HepG2 (cell line): ENCODE measurements around the gene LOXL3. TPM values are rescaled to one million over a fixed set of nuclear protein-coding genes. Genes with fewer than 3 reads are reported as not detected.

Experiments
- AGO2 ChIP-seq: fragments of 200-400 bp; formaldehyde crosslinking; optimal IDR thresholded peaks from 2 replicates; pipeline ENCODE3; 2017; ENCODE audit warnings: mild to moderate bottlenecking, low read depth, low read length, moderate library complexity
- ARID4A ChIP-seq: sonication (generic); formaldehyde crosslinking; IDR thresholded peaks from 2 replicates; pipeline ENCODE4 v1.5.0; 2020; ENCODE audit warnings: mild to moderate bottlenecking, missing genetic modification reagents, borderline replicate concordance
- ATF3 ChIP-seq: sonication (generic); formaldehyde crosslinking; IDR thresholded peaks from 2 replicates; pipeline ENCODE4 v1.4.0; 2020; ENCODE audit warnings: missing genetic modification reagents
- DNMT3B ChIP-seq: conservative IDR thresholded peaks from 2 replicates; pipeline ENCODE4 v1.6.1; 2016; ENCODE audit warnings: missing biosample characterization, control low read depth
- HNRNPH1 ChIP-seq: fragments of 200-400 bp; formaldehyde crosslinking; optimal IDR thresholded peaks from 2 replicates; pipeline ENCODE3; 2017; ENCODE audit warnings: mild to moderate bottlenecking, low read depth, low read length
- HNRNPL ChIP-seq: fragments of 200-400 bp; formaldehyde crosslinking; IDR thresholded peaks from 2 replicates; pipeline ENCODE4 v1.6.1; 2017; ENCODE audit warnings: mild to moderate bottlenecking, low read depth, low read length
- HNRNPLL ChIP-seq: fragments of 200-400 bp; formaldehyde crosslinking; IDR thresholded peaks from 2 replicates; pipeline ENCODE4 v1.6.1; 2017; ENCODE audit warnings: mild to moderate bottlenecking, low read depth, low read length; ENCODE audit not compliant: poor library complexity, severe bottlenecking
- MYC ChIP-seq: sonication (generic); formaldehyde crosslinking; IDR thresholded peaks from 2 replicates; pipeline ENCODE4 v1.9.0; 2021; ENCODE audit warnings: missing genetic modification reagents, borderline replicate concordance
- PAF1 ChIP-seq: IDR thresholded peaks from 2 replicates; pipeline ENCODE4 v1.6.1; 2016; ENCODE audit warnings: missing genetic modification reagents, missing compliant biosample characterization
- SRSF1 ChIP-seq: fragments of 200-400 bp; formaldehyde crosslinking; optimal IDR thresholded peaks from 2 replicates; pipeline ENCODE3; 2017; ENCODE audit warnings: mild to moderate bottlenecking, low read depth, low read length, moderate library complexity
- ZBED4 ChIP-seq: sonication (generic); formaldehyde crosslinking; IDR thresholded peaks from 2 replicates; pipeline ENCODE4 v1.4.0; 2020; ENCODE audit warnings: missing genetic modification reagents, borderline replicate concordance
- ZC3H4 ChIP-seq: sonication (generic); formaldehyde crosslinking; IDR thresholded peaks from 2 replicates; pipeline ENCODE4 v1.4.0; 2020; ENCODE audit warnings: missing genetic modification reagents, borderline replicate concordance
- ZNF18 ChIP-seq: sonication (generic); formaldehyde crosslinking; IDR thresholded peaks from 2 replicates; pipeline ENCODE4 v1.8.0; 2022; ENCODE audit warnings: mild to moderate bottlenecking, missing genetic modification reagents; ENCODE audit not compliant: insufficient replicate concordance
- ZNF572 ChIP-seq: sonication (generic); formaldehyde crosslinking; IDR thresholded peaks from 2 replicates; pipeline ENCODE4 v1.5.1; 2020; ENCODE audit warnings: mild to moderate bottlenecking, missing genetic modification reagents
- polyA plus RNA-seq, 8 experiments: library from polyadenylated mRNA; depleted of rRNA in 3 of 8; stranded (reverse) in 7 of 8; unstranded in 1 of 8; fragments of >200 nt; fragmentation: Illumina TruSeq in 4 of 8; extraction: Trizol in 4 of 8; gene quantifications; 2 replicates each; pipeline versions ENCODE4 v1.2.1 to v1.2.3, GENCODE V29; 2011 to 2016; ENCODE audit warnings: low read depth in 4 of 8, missing spikeins in 1 of 8, mixed read lengths in 1 of 8; ENCODE audit not compliant: insufficient read depth in 1 of 8
- total RNA-seq, 5 experiments: library from RNA; depleted of rRNA; stranded (reverse); fragments of >200 nt; fragmentation: Illumina TruSeq; extraction: Trizol; gene quantifications; 2 replicates each; pipeline ENCODE4 v1.2.3, GENCODE V29; 2016; ENCODE audit warnings: low read depth in 1 of 5
- TF ChIP-seq, protein P1 (sequence below): sonication (generic); formaldehyde crosslinking; conservative IDR thresholded peaks from 2 replicates; pipeline ENCODE4 v1.4.0; 2020; ENCODE audit warnings: missing genetic modification reagents

LOXL3 gene
- total and polyA plus RNA-seq, 2 of the 13 experiments (the other 11 are each of a cell fraction or from before 2014, with no cell fraction given): 0.55 to 6.5 TPM

DNA sequence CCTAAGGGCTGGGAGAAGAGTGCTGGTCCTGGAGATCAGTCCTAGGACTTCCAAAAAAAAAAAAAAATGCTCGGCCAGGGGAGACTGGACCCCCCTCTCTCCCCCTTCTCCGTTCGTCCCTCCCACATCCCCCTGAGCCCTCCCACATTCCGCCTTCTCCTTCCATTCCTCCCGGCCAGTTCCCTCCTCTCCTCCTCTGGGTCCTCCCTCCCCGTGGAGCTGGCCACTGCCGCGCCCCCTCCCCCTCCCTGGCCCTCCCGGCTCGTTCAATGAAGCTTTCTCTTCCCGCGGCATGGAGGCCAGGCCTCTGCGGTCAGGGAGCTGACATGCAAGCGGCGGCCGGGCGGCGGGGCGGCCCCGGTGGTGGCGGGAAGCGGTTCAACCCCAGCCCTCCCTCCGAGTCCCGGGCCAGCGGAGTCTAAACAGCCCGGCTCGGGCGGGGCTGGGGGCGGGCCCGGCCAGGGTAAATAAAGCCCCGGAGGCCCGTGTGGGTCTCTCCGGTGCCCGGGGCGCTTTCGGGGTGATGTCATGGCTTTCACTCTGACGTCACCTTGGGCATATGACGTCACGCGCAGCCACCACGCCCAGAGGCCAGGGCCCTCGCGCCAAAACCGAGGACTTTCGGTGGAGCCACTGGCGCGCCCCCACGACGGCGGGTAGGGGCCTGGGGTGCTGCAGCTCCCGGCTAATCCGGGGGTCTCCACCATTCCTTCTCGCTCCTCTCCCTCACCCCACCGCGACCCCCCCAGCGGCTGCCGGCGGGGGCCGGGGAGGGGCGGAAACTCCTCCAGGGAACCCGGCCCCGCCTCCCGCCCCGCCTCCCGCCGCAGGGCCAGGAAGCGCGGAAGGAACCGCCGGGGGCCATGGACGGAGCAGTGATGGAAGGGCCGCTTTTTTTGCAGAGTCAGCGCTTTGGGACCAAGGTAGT, at the start of gene LOXL3, which contains the start of gene DOK1 (continued):
- TF ChIP-seq ARID4A (CRISPR knock-in tag) (peak; percentile 34; the same call in 1 of the 2 replicates), ATF3 (CRISPR knock-in tag) (peak; percentile 64), AGO2 (no peak), MYC (CRISPR knock-in tag) (no peak), HNRNPLL (no peak), SRSF1 (no peak), ZNF572 (CRISPR knock-in tag) (no peak), ZNF18 (CRISPR knock-in tag) (no peak), HNRNPH1 (no peak), ZC3H4 (CRISPR knock-in tag) (no peak), PAF1 (no peak), HNRNPL (0 out of 2 replicates have a peak, but pooled peaks have one; percentile 36), ZBED4 (CRISPR knock-in tag) (no peak), DNMT3B (0 out of 2 replicates have a peak, but pooled peaks have one; percentile 69)
- TF ChIP-seq, protein P1, sequence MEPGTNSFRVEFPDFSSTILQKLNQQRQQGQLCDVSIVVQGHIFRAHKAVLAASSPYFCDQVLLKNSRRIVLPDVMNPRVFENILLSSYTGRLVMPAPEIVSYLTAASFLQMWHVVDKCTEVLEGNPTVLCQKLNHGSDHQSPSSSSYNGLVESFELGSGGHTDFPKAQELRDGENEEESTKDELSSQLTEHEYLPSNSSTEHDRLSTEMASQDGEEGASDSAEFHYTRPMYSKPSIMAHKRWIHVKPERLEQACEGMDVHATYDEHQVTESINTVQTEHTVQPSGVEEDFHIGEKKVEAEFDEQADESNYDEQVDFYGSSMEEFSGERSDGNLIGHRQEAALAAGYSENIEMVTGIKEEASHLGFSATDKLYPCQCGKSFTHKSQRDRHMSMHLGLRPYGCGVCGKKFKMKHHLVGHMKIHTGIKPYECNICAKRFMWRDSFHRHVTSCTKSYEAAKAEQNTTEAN (CRISPR knock-in tag): no peak
